ENCODE data around the gene CHCHD6. TPM values are rescaled to one million over a fixed set of nuclear protein-coding genes. Genes with fewer than 3 reads are reported as not detected.

The CHCHD6 gene
- total RNA-seq, 1 donor from 2014 or later: 38.2 TPM

GRCh38 chr3:126990890-126991289 lies 286.9 kb downstream of the CHCHD6 start:
- no peak overlapping the region for H3K4me3 ChIP-seq (ENCODE audit: low read depth, low read length)
- no peak for TF ChIP-seq CTCF (conservative IDR thresholded peaks at IDR 0.05; ENCODE audit: low read depth, low read length)
- DNase-seq (ENCODE audit: low read depth): no peak

- no peak overlapping the region for H3K4me3 ChIP-seq (ENCODE audit: low read depth, low read length)
- TF ChIP-seq CTCF (conservative IDR thresholded peaks at IDR 0.05; ENCODE audit: low read depth, low read length): no peak
- DNase-seq (ENCODE audit: low read depth): no peak
Measured at GRCh38 chr3:126991366-126992200, 287.5 kb downstream of the CHCHD6 start.

GRCh38 chr3:126992216-126992615 lies 288.2 kb downstream of the CHCHD6 start:
- no peak for TF ChIP-seq CTCF (conservative IDR thresholded peaks at IDR 0.05; ENCODE audit: low read depth, low read length)
- H3K4me3 ChIP-seq (ENCODE audit: low read depth, low read length): no peak overlapping the region
- DNase-seq (ENCODE audit: low read depth): no peak

- H3K4me3 ChIP-seq (ENCODE audit: low read depth, low read length): no peak overlapping the region
- TF ChIP-seq CTCF (conservative IDR thresholded peaks at IDR 0.05; ENCODE audit: low read depth, low read length): no peak
- no peak for DNase-seq (ENCODE audit: low read depth)
Measured at GRCh38 chr3:126992776-126993175, 288.7 kb downstream of the CHCHD6 start.

- DNase-seq (ENCODE audit: low read depth): no peak
- no peak overlapping the region for H3K4me3 ChIP-seq (ENCODE audit: low read depth, low read length)
- TF ChIP-seq CTCF (conservative IDR thresholded peaks at IDR 0.05; ENCODE audit: low read depth, low read length): no peak
Measured at GRCh38 chr3:126993436-126993835, 289.4 kb downstream of the CHCHD6 start.

GRCh38 chr3:126994661-126995245 lies 290.7 kb downstream of the CHCHD6 start:
- no peak for TF ChIP-seq CTCF (conservative IDR thresholded peaks at IDR 0.05; ENCODE audit: low read depth, low read length)
- H3K4me3 ChIP-seq (ENCODE audit: low read depth, low read length): no peak overlapping the region
- DNase-seq (ENCODE audit: low read depth): no peak
